Stimulated activated CD4-positive, alpha-beta T cell treated with anti-CD3 and anti-CD28 coated beads, Interleukin-15, amount 100 ng/mL, for 1 hour (primary cell): Measurements from ENCODE around the gene SLMAP.

Experiments used
- DNase-seq, 2 donors: peaks; one replicate each; pipeline ENCODE4 v3.0.0-alpha.2; 2020; ENCODE audit warnings: low read depth in 1 of 2, low spot score in 1 of 2

SLMAP gene, protein sequence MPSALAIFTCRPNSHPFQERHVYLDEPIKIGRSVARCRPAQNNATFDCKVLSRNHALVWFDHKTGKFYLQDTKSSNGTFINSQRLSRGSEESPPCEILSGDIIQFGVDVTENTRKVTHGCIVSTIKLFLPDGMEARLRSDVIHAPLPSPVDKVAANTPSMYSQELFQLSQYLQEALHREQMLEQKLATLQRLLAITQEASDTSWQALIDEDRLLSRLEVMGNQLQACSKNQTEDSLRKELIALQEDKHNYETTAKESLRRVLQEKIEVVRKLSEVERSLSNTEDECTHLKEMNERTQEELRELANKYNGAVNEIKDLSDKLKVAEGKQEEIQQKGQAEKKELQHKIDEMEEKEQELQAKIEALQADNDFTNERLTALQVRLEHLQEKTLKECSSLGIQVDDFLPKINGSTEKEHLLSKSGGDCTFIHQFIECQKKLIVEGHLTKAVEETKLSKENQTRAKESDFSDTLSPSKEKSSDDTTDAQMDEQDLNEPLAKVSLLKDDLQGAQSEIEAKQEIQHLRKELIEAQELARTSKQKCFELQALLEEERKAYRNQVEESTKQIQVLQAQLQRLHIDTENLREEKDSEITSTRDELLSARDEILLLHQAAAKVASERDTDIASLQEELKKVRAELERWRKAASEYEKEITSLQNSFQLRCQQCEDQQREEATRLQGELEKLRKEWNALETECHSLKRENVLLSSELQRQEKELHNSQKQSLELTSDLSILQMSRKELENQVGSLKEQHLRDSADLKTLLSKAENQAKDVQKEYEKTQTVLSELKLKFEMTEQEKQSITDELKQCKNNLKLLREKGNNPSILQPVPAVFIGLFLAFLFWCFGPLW

DNA sequence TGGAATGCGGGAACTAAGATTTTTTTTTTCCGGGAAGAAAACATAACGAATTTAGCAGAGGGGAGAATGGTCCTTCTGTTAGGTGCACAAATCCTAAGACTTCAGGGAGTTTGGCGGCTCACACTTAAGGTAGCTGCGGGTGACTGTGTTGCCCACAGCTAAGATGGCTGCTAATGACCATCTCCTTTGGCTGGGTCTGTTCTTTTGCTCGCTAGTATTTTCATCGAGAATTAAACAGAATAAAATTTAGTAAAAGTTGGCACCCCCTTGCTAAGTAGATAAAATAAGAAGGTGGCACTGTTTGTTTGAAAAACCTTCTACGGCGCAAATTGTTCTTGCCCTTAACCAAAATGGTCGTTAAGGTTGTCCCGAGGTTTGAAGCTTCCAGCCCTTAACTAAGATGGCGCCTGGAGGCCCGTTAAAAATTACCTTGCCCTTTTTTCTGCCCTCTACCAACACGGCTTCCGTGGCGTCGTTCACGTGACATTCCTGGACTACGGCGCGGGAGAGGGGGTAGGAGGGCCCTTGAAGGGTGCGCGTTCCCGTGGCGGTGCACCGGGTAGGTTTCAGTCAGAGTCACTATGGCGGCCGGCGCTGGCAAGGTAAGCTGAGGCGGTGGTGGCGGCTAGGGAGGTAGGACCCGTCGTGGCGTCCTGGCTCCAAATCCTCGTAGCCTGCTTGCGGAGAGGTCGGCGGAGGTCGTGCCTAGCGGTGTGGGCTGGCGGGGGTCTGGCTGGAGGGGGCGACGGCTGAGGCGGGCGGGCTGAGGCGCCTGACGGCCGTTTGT is at the start of gene SLMAP:
Gene SLMAP, plus strand, starts transcription at position 569 of the 787 bp plus-strand sequence. CDS start 1,343 bp downstream, outside the sequence.
- peak; percentile 88 to 89 for DNase-seq

DNA sequence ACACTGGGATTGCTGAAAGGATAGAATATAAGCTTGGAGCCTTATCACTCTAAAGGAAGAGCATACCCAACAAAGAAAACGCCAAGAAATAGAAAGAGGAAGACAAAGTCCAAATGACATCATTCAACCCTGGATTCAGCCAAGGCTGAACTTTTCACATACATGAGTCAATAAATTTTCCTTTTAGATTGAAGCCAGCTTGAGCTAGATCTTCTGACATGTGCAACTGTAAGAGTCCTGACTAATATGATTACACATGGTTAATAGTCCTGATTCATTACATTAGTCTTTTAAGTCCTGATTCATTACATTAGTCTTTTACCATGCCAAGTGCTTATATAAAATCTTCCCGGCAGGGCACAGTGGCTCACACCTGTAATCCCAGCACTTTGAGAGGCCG is 49.6 kb upstream of the SLMAP start:
- no peak for DNase-seq

DNA sequence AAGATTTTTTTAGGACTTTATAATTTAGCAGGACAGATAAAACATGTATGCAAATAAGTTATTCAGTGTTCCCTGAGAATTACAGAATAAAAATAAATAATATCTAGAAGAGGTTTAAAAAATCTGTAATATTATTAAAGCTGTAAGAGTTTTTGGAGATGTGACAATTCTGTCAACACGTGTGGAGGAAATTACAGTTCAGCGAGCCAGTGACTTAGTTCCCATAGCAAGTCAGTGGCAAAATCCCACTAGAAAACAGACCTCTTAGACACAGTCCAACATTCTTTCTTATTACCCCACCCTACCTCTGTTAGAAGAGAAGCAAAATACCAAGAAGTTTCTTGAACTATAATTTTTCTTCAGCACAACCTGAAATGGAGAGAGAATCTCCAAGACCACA is 47.1 kb upstream of the SLMAP start:
- DNase-seq, result no peak

DNA sequence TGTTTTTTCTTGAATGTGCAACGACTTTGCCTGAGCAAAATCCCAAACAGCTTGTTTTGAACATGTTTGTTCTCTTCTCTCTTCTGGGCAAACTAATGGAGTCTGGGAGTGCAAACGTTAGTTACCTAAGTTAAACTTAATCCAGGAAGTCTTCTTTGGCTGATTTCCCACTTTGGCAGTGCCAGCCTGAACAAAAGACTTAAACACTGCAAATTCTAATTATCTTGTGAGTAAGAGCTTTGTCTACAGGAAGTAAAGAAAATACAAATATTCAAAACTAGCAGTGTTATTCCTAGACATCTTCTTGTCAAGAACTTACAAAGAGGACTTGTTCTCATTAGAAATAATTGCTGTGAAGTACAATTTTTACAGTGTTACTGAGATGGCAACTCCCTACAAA is 46.5 kb upstream of the SLMAP start:
- no peak for DNase-seq

DNA sequence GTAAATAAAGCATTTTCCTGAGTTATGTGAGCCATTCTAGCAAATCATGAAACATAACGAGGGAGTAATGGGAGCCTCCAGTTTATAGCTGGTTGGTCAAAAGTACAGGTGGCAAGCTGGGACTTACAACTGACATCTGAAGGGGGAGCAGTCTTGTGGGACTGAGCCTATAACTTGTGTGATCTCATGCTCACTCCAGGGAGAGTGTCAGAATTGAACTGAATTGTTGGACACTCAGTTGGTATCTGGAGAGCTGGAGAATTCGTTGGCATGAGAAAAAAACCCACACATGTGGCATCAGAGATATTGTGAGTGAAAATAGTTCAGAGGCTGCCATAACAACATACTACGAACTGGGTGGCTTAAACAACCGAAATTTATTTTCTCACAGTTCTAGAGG is 40.4 kb upstream of the SLMAP start:
- no peak for DNase-seq

DNA sequence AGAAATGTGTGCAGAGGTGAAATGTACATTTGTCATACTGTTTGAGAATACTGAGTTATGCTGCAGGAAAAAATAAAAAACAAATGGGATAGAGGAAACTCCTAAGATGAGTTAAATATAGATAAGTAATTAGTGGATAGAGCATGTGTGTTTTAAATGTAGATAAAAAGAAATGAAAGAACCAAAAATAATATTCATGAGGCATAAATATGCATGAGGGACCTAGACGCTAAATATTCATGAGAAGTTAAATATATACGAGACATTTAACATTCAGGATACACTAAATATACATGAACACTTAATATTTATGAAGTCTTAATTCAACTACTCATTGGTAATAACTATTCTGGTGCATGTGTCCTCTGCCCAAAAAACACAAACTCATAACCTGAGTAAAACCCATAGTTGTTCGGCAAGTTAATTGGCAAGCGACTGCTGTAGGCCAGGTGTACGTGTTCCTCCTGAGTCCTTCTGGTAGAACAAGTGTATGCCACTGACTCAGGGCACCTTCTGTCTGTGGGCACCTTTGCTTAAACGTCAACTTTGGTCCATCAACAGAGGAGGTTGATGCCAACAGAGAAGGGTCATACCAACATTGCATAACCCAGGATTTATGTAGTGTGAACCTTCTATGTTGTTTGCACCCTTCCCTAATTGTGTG is 38.8 kb upstream of the SLMAP start:
- DNase-seq, result no peak

DNA sequence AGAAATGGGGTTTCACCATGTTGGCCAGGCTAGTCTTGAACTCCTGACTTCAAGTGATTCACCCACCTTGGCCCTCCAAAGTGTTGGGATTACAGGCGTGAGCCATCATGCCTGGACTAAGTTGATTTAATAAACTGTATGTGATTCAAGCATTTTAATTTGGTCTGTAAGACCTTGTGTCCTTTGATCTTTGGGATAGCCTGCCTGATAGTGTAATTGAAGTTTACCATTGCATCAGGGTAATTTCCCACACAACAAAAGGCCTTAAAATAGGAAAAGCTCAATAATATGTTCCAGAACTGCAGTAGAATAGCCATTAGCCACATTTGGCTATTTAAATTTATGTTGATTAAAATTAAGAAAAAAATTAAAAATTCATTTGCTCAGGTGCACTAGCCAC is 38.0 kb upstream of the SLMAP start:
- no peak for DNase-seq

DNA sequence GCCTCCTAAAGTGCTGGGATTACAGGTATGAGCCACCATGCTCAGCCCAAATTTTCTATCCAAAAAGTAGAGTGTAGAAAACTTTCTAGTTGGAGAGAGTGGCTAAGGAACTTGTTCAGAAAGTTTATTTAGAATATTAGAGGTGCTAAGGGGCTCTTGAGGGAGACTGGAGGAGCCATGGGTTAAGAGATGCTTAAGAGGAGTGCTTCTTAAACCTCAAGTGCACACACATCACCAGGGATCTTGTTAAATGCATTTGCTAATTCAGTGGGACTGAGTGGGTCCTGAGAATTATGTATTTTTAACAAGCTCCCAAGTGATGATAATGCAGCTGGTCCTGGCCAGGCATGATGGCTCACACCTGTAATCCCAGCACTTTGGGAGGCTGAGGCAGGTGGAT is 29.7 kb upstream of the SLMAP start:
- no peak for DNase-seq

DNA sequence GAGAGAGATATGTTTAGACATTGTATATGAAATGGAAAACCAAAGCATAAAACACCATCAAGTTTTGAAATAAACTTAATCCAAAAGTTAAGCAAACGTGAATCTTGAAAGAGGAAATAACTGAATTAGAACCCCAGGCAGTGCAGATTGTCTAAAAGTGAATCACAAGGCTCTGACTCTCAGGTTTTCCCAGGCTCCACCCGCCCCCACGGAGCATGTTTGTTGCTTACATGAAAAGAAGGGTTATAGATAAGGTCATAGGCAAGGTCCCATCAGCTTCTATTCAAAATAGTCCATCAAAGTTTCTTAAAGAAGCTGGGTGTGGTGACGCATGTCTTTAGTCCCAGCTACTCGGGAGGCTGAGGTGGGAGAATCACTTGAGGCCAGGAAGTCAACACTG is 29.0 kb upstream of the SLMAP start:
- no peak for DNase-seq

DNA sequence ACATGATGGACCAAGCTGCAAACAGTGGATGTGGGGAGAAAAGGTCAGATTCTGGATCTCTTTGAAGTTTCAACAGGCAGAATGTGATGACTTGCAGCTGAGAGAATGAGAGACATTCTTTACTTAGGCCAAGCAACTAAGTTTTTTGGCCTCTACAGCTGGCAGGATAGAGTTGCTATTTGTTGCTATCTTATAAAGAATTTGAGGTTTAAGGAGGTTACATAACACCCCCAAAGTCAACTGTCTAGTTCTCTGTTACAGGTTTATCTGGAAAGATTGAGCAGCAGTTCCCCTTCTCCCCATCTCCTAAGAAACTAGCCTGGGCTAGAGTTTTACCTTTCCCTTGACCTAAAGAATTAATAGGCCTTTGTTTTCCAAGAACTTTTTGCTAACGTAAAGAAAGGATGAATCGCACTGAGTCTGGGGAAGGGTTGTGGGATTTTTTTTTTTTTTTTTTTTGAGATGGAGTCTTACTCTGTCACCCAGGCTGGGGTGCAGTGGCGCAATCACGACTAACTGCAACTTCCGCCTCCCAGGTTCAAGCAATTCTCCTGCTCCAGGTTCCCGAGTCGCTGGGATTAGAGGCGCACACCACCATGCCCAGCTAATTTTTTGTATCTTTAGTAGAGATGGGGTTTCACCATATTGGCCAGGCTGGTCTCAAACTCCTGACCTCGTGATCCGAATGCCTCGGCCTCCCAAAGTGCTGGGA is 26.6 kb upstream of the SLMAP start:
- no peak for DNase-seq

DNA sequence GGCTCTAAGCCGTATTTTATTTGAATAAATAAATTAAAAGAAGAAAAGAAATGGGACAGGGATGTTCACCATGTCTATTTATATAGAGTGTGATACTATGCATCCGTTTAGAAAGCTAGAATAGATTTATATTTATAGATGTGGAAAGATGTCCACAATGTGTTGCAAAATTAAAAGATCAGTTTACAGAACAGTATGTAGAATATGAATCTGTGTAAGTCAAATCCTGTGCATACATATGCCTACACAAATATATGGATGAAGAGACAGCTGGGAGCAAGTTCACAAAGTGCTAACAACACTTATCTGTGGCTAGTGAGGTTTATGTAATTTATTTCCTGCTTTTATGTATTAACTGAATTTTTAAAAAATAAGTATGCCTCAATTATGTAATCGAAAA is 25.4 kb upstream of the SLMAP start:
- DNase-seq, result no peak

DNA sequence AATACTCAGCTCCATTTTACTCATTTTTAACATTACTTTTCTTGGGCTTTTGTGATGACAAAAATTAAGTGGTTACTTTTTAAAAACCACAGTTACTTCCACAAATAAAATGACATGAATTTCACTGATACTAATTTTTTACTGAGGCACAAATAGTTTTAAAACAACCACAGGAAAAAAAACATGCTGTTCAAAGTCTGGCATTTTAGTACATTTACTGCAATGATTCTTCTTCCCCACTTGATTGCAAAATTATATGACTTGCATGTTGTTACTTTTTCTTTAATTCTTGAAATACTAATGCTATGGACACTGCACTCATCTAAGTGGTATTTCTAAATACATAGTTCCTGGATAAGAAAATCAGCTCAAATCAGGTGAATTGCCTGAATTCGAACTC is 24.8 kb upstream of the SLMAP start:
- DNase-seq, result no peak

DNA sequence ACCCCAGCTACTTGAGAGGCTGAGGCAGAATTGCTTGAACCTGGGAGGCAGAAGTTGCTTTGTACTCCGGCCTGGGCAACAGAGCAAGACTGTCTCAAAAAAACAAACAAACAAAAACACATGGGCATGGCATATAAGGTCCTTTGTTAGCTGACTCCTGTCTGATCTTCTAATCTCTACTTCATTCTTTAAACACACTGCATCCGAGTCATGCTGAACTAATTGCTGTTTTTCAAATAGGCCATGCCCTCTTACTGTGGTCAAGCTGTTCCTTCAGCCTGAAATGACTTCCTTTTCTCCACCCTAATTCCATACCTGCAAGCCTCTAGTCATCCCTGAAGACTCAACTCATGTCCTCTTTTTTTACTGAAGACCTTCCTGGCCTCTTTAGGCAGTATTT is 22.3 kb upstream of the SLMAP start:
- DNase-seq, result no peak

DNA sequence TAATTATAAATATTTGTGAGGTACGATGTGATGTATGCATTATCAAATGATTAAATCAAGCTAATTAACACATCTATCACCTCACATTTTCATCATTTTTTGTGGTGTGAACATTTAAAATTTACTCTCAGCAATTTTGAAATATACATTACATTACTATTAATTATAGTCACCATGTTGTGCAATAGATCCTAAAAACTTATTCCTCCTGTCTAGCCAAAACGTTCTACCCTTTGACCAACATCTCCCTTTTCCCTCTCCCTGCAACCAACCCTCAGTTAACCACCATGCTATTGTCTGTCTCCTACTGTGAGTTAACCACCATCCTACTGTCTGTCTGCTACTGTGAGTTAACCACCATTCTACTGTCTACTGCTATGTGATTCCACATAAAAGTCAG is 20.7 kb upstream of the SLMAP start:
- DNase-seq, result no peak

DNA sequence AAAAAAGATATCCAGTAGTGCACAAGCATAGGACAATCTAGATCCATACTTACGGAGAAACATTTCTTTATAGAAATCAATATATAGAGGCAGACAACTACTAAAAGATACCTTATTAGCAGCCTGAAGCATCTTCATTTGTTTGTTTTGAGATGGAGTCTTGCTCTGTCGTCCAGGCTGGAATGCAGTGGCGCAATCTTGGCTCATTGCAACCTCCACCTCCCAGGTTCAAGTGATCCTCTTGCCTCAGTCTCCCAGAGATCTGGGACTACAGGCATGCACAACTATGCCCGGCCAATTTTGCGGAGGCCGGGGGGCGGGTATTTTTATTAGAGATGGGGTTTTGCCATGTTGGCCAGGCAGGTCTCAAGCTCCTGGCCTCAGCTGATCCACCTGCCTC is 18.3 kb upstream of the SLMAP start:
- no peak for DNase-seq

DNA sequence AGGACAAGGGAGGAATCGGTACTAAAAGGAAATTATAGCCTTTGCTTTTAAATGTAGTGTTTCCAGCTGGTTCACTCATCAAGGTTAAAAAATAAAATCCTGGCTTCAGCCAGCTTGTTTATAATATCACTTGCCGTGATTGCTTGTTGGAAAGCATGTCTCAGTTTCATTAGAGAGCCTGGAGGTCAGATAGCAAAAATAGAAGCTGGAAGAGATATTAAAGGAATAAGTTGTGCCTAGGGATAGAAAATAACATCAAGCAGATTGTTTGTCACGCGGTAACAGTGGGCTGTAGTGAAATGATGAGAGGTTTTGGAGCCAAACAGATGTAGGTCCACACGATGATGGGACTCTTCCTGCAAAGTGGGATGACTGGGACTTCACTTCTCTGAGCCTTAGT is 17.7 kb upstream of the SLMAP start:
- no peak for DNase-seq

DNA sequence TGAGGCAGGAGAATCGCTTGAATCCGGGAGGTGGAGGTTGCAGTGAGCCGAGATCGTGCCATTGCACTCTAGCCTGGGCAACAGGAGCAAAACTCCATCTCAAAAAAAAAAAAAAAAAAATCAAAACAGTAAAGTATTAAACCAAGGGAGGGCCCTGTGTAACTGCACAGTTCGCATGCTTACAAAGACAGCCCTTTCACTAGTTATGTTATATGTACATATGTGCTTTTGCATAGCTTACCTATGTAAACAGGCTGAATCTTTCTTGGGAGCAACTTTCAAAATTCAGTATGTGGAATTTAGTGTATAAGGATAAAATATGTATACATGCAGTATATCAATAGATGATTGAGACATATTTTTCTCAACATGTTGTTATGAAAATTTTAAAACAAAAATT is 16.1 kb upstream of the SLMAP start:
- DNase-seq, result no peak

DNA sequence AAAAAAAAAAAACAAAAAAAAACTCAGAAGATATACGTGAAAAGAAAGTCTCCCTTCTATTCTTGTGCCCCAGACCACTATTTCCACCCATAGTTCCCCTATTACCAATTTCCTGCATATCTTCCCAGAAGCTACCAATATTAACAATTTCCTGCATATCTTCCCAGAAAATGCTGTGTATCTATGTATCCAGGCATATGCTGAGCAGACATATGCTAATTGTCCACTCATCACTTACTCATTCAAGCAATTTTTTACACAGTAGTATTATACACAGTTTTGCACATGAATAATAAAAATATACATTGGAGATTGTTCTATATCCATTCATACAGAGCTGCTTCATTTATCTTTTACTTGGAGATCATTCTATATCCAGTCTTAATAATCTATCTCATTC is 12.6 kb upstream of the SLMAP start:
- no peak for DNase-seq

DNA sequence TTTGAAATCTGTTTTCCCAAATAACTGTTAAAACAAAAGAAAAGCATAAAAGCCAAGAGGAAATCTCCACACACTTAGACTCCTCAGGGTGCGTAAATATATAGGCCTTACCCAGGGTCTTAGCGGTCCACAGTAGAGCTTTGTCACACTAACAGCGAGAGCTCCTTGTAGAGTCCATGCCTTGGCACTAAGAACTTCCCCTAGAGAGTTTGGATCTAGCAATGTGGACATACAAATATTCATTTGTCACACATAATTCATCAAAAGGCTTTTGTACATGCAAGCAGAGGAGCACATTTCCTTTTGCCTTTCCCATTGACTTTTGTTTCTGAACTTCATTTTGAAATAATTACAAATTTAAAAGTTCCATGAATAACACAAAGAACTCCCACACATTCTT is 11.0 kb upstream of the SLMAP start:
- DNase-seq, result no peak

DNA sequence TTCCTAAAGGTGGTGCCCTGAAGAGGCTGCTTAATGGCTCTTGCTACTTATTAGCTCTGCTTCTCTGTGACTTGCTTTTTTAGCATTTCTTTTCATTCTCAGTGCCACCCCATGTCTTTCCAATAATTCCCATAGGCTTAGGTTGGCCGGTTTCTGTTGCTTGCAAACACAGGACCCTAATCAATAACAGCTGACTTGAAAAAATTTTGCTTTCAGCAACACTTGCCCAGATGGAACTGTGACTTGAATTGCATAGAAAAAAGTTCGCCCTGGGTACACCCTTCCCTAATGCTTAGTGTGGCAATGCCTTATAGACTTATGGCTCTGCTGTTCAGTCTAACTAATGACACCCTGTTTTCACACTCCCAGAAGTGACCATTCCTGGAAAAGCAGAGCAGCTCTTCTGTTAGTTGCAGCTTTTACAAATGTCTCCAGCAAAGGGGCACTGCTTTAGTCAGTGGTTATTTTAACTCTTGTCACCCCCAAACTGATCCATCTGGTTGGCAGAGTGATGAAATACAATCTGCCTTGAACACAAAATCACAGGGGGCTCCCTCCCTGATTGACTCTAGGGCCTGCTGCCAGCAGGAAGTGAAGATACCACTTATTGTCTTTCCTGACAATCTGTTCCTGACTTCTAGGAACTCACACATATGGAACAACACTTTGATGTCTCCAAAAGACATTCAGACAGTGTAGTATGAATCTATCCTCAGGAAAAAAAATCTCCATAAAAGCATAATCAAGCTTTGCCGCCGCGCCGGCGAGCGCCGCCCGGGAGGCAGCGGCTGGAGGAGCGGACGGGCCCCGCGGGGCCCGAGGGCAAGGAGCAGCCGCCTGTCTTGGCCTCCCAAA is 9.7 kb upstream of the SLMAP start:
- DNase-seq, result no peak
